ENCODE measurements around the gene ATRNL1.
"Not testable (repeated sequence)": the region's sequence is repeated elsewhere in the genome, so short reads cannot be mapped to it uniquely, and the experiment has no call there.

DNA sequence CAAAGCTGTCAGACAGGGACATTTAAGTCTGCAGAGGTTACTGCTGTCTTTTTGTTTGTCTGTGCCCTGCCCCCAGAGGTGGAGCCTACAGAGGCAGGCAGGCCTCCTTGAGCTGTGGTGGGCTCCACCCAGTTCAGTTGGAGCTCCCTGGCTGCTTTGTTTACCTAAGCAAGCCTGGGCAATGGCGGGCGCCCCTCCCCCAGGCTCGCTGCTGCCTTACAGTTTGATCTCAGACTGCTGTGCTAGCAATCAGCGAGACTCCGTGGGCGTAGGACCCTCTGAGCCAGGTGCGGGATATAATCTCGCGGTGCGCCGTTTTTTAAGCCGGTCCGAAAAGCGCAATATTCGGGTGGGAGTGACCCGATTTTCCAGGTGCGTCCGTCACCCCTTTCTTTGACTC lies 274.8 kb downstream of the ATRNL1 start:
- TF ChIP-seq, protein P1, sequence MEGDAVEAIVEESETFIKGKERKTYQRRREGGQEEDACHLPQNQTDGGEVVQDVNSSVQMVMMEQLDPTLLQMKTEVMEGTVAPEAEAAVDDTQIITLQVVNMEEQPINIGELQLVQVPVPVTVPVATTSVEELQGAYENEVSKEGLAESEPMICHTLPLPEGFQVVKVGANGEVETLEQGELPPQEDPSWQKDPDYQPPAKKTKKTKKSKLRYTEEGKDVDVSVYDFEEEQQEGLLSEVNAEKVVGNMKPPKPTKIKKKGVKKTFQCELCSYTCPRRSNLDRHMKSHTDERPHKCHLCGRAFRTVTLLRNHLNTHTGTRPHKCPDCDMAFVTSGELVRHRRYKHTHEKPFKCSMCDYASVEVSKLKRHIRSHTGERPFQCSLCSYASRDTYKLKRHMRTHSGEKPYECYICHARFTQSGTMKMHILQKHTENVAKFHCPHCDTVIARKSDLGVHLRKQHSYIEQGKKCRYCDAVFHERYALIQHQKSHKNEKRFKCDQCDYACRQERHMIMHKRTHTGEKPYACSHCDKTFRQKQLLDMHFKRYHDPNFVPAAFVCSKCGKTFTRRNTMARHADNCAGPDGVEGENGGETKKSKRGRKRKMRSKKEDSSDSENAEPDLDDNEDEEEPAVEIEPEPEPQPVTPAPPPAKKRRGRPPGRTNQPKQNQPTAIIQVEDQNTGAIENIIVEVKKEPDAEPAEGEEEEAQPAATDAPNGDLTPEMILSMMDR (IDR thresholded peaks at IDR 0.05), result not testable (repeated sequence)
- TF ChIP-seq POLR2A (IDR thresholded peaks at IDR 0.05), result not testable (repeated sequence)
